IPS-NIHi7 (cell line): ENCODE measurements around the gene HS3ST5.

Source experiments
- DNase-seq: peaks from one replicate; pipeline ENCODE4 v3.0.0; 2012; ENCODE audit warnings: mixed read lengths; ENCODE audit errors: extremely low spot score

Gene HS3ST5

GRCh38 chr6:114342826-114343781 lies at the start of gene HS3ST5:
HS3ST5 (minus strand) TSS chr6:114343023; CDS start chr6:114062845, 280,178 bp downstream.
- peak; percentile 82 for DNase-seq

- no peak for DNase-seq
Measured at GRCh38 chr6:114390176-114390575, 47.4 kb upstream of the HS3ST5 start.

- no peak for DNase-seq
Measured at GRCh38 chr6:114389111-114389510, 46.3 kb upstream of the HS3ST5 start.

- DNase-seq = no peak
Measured at GRCh38 chr6:114382406-114382805, 39.6 kb upstream of the HS3ST5 start.

- no peak for DNase-seq
Measured at GRCh38 chr6:114377881-114378280, 35.1 kb upstream of the HS3ST5 start.

- DNase-seq = peak; percentile 28
Measured at GRCh38 chr6:114376611-114377175, 33.9 kb upstream of the HS3ST5 start.

GRCh38 chr6:114375541-114376192 lies 32.8 kb upstream of the HS3ST5 start:
- DNase-seq = no peak

GRCh38 chr6:114367315-114367961 lies 24.6 kb upstream of the HS3ST5 start:
- DNase-seq = no peak

GRCh38 chr6:114366899-114367298 lies 24.1 kb upstream of the HS3ST5 start:
- DNase-seq = no peak

- DNase-seq = peak; percentile 51
Measured at GRCh38 chr6:114364301-114364700, 21.5 kb upstream of the HS3ST5 start.

GRCh38 chr6:114362957-114363356 lies 20.1 kb upstream of the HS3ST5 start:
- DNase-seq = no peak

- DNase-seq = no peak
Measured at GRCh38 chr6:114362396-114362795, 19.6 kb upstream of the HS3ST5 start.

- no peak for DNase-seq
Measured at GRCh38 chr6:114361036-114361435, 18.2 kb upstream of the HS3ST5 start.

GRCh38 chr6:114355300-114355699 lies 12.5 kb upstream of the HS3ST5 start:
- DNase-seq = no peak

- DNase-seq = no peak
Measured at GRCh38 chr6:114354482-114354881, 11.7 kb upstream of the HS3ST5 start.

- DNase-seq = no peak
Measured at GRCh38 chr6:114346451-114346850, 3.6 kb upstream of the HS3ST5 start.

- no peak for DNase-seq
Measured at GRCh38 chr6:114344971-114345275, 2.1 kb upstream of the HS3ST5 start.

GRCh38 chr6:114344246-114344970 lies 1.6 kb upstream of the HS3ST5 start:
- DNase-seq = no peak

GRCh38 chr6:114343782-114344144 lies 940 bp upstream of the HS3ST5 start:
- no peak for DNase-seq

- DNase-seq = peak; percentile 35
Measured at GRCh38 chr6:114342086-114342825, 567 bp downstream of the HS3ST5 start.

GRCh38 chr6:114339706-114340105 lies 3.1 kb downstream of the HS3ST5 start:
- DNase-seq = no peak
